Body of pancreas (tissue), 4 donors: Measurements from ENCODE around the gene DIS3L2. TPM values are rescaled to one million over a fixed set of nuclear protein-coding genes. Genes with fewer than 3 reads are reported as not detected.

Source experiments
- ATAC-seq: fragments of 150-250 bp; one replicate; pipeline ENCODE4 v1.9.1; 2016
- DNase-seq, 4 donors: peaks; one replicate each; pipeline ENCODE4 v3.0.0-alpha.2; 2019
- H3K27ac ChIP-seq, 4 donors: fragments of 200-600 bp; sonication (generic); 1 replicate in 3 of 4; 2 replicates in 1 of 4; pipeline versions ENCODE4 v1.5.1 to v1.6.1; 2016 to 2019; ENCODE audit warnings: mild to moderate bottlenecking in 1 of 4, mixed read lengths in 1 of 4, moderate library complexity in 1 of 4
- H3K27me3 ChIP-seq, 2 donors: fragments of 200-600 bp; sonication (generic); one replicate each; pipeline ENCODE4 v1.6.0; 2016; ENCODE audit warnings: mild to moderate bottlenecking in 1 of 2
- H3K36me3 ChIP-seq, 2 donors: fragments of 200-600 bp; sonication (generic); replicated peaks in 1 of 2; 2 replicates each; pipeline ENCODE4 v1.5.1; 2016; ENCODE audit warnings: low read depth in 2 of 2; ENCODE audit not compliant: insufficient read depth in 1 of 2
- H3K4me1 ChIP-seq: fragments of 200-600 bp; sonication (generic); one replicate; pipeline ENCODE4 v1.6.0; 2016
- H3K4me3 ChIP-seq, 2 donors: fragments of 200-600 bp; sonication (generic); 1 replicate in 1 of 2; 2 replicates in 1 of 2; pipeline ENCODE4 v1.5.1; 2016 to 2019
- H3K9me3 ChIP-seq, 3 donors: fragments of 200-600 bp; sonication (generic); 1 replicate in 2 of 3; 2 replicates in 1 of 3; pipeline ENCODE4 v1.5.1; 2016
- CTCF ChIP-seq, 7 experiments: fragments of 450-650 bp in 4 of 7; fragments of 200-600 bp in 3 of 7; sonication (generic) in 3 of 7; IDR thresholded peaks; one replicate each; pipeline ENCODE4 v1.5.1; 2016 to 2019; ENCODE audit warnings: antibody characterized with exemption in 7 of 7
- POLR2A ChIP-seq, 3 donors: fragments of 450-650 bp; IDR thresholded peaks; one replicate each; pipeline ENCODE4 v1.6.1; 2016; ENCODE audit warnings: antibody characterized with exemption in 3 of 3, mild to moderate bottlenecking in 2 of 3
- WGBS, 2 donors: methylation state at CpG; one replicate each; pipeline ENCODE4 v1.1.5; 2017; 5-methylcytosine and 5-hydroxymethylcytosine counted together
- intact Hi-C: fragments of 100-400 bp; cut with DNase I; formaldehyde crosslinking; loops from one replicate; pipeline ENCODE4 v1.15.1; 2023
- total RNA-seq, 2 donors: library from RNA; depleted of rRNA; stranded (reverse); fragments of >200 nt; gene quantifications; one replicate each; pipeline ENCODE4 v1.1.0, GENCODE V29; 2016

Gene DIS3L2
- total RNA-seq, 2 donors from 2014 or later, result 27.8 to 113 TPM

- no peaks in the 10 kb centered on the region for H3K9me3 ChIP-seq
- peaks cover 26% of the 10 kb centered on the region for H3K4me1 ChIP-seq
- WGBS, 2 donors, result 82 to 100% methylated on average over 1 of the region's 1 CpG
- H3K27ac ChIP-seq, result no peak overlapping the region
- ATAC-seq (no peak), DNase-seq (no peak)
- TF ChIP-seq CTCF (IDR thresholded peaks at IDR 0.05) (no peak), POLR2A (IDR thresholded peaks at IDR 0.05) (no peak)
- H3K36me3 ChIP-seq, result no peaks in the 10 kb centered on the region
- H3K27me3 ChIP-seq, result no peaks in the 10 kb centered on the region
- intact Hi-C loops, result no loop called here
- no peak overlapping the region for H3K4me3 ChIP-seq
These were observed 171.6 kb downstream of the DIS3L2 start for GRCh38 chr2:232133078-232133477.

- 77 to 87% methylated on average over 4 of the region's 4 CpGs for WGBS, 2 donors
- DNase-seq (no peak), ATAC-seq (no peak)
- Histone ChIP-seq H3K36me3 (no peaks in the 10 kb centered on the region), H3K9me3 (no peaks in the 10 kb centered on the region), H3K4me3 (no peak overlapping the region), H3K4me1 (peaks cover 28% of the 10 kb centered on the region), H3K27ac (no peak overlapping the region), H3K27me3 (no peaks in the 10 kb centered on the region)
- intact Hi-C loops, result no loop called here
- TF ChIP-seq POLR2A (IDR thresholded peaks at IDR 0.05) (no peak), CTCF (IDR thresholded peaks at IDR 0.05) (no peak)
These were observed 173.4 kb downstream of the DIS3L2 start for GRCh38 chr2:232134939-232135338.

- ATAC-seq (no peak), DNase-seq (no peak)
- 54 to 73% methylated on average over 3 of the region's 3 CpGs for WGBS, 2 donors
These were observed 176.0 kb downstream of the DIS3L2 start for GRCh38 chr2:232137356-232138147.

GRCh38 chr2:232138441-232138840 lies 176.9 kb downstream of the DIS3L2 start:
- no peak for DNase-seq
- WGBS, 2 donors, result 92 to 95% methylated on average over 5 of the region's 5 CpGs
- H3K9me3 ChIP-seq, result no peaks in the 10 kb centered on the region
- TF ChIP-seq CTCF (IDR thresholded peaks at IDR 0.05) (no peak), POLR2A (IDR thresholded peaks at IDR 0.05) (no peak)
- H3K27ac ChIP-seq, result no peak overlapping the region
- no peaks in the 10 kb centered on the region for H3K27me3 ChIP-seq
- intact Hi-C loops, result no loop called here
- ATAC-seq, result no peak
- H3K36me3 ChIP-seq, result no peaks in the 10 kb centered on the region
- peaks cover 18% of the 10 kb centered on the region for H3K4me1 ChIP-seq
- no peak overlapping the region for H3K4me3 ChIP-seq

More at GRCh38 chr2:232137356-232138147, 176.0 kb downstream of the DIS3L2 start:
- H3K27ac ChIP-seq, result no peak overlapping the region
- no peak overlapping the region for H3K4me3 ChIP-seq
- H3K9me3 ChIP-seq, result no peaks in the 10 kb centered on the region
- intact Hi-C loops, result no loop called here
- H3K36me3 ChIP-seq, result no peaks in the 10 kb centered on the region
- H3K27me3 ChIP-seq, result no peaks in the 10 kb centered on the region
- peaks cover 19% of the 10 kb centered on the region for H3K4me1 ChIP-seq
- no peak for TF ChIP-seq POLR2A (IDR thresholded peaks at IDR 0.05)
- TF ChIP-seq CTCF (IDR thresholded peaks at IDR 0.05), result no peak

- Histone ChIP-seq H3K27me3 (no peaks in the 10 kb centered on the region), H3K9me3 (no peaks in the 10 kb centered on the region), H3K27ac (peak overlapping the region in 1 of 4 donors; percentile 39), H3K4me1 (peaks cover 18% of the 10 kb centered on the region), H3K36me3 (no peaks in the 10 kb centered on the region), H3K4me3 (no peak overlapping the region)
- ATAC-seq (no peak), DNase-seq (peak in 2 of 4 donors; percentile 65 to 66)
- intact Hi-C loops, result no loop called here
- 74 to 75% methylated on average over 4 of the region's 4 CpGs for WGBS, 2 donors
- no peak for TF ChIP-seq CTCF (IDR thresholded peaks at IDR 0.05)
- TF ChIP-seq POLR2A (IDR thresholded peaks at IDR 0.05), result no peak
These were observed 177.7 kb downstream of the DIS3L2 start for GRCh38 chr2:232139171-232139594.
